Effector memory CD4-positive, alpha-beta T cell (primary cell): ENCODE data around the gene SLCO6A1.

ENCODE experiments used
- DNase-seq, 3 donors: peaks; one replicate each; pipeline ENCODE4 v3.0.0-alpha.2; 2020
- H3K27ac ChIP-seq: 2 replicates; pipeline ENCODE4 v1.7.0; 2013; ENCODE audit warnings: mild to moderate bottlenecking, low read length, moderate library complexity; ENCODE audit not compliant: insufficient read depth, poor library complexity, severe bottlenecking
- H3K27me3 ChIP-seq: replicated peaks from 2 replicates; pipeline ENCODE4 v1.7.0; 2013; ENCODE audit warnings: mild to moderate bottlenecking, low read length; ENCODE audit not compliant: insufficient read depth, control insufficient read depth, poor library complexity, severe bottlenecking
- H3K36me3 ChIP-seq: 2 replicates; pipeline ENCODE4 v1.7.0; 2013; ENCODE audit warnings: mild to moderate bottlenecking, low read length, moderate library complexity; ENCODE audit not compliant: control insufficient read depth, insufficient read depth
- H3K4me1 ChIP-seq: 2 replicates; pipeline ENCODE4 v1.7.0; 2013; ENCODE audit warnings: low read length, mild to moderate bottlenecking; ENCODE audit not compliant: control insufficient read depth, insufficient read depth, poor library complexity, severe bottlenecking
- H3K4me3 ChIP-seq: 2 replicates; pipeline ENCODE4 v1.7.0; 2013; ENCODE audit warnings: low read length, low read depth, mild to moderate bottlenecking; ENCODE audit not compliant: insufficient read depth, poor library complexity, severe bottlenecking
- H3K9me3 ChIP-seq: 2 replicates; pipeline ENCODE4 v1.7.0; 2013; ENCODE audit warnings: mild to moderate bottlenecking, low read length, moderate library complexity; ENCODE audit not compliant: control insufficient read depth
- total RNA-seq, 3 donors: gene quantifications; one replicate each; lab custom pipeline; 2026; lab: John Stamatoyannopoulos, UW

Gene SLCO6A1
- 0 to 0.17 (median 0.09) reads per million in 3 donors for total RNA-seq

- no peak for DNase-seq
- Histone ChIP-seq H3K27ac (no peak within 1 kb of the TSS), H3K36me3 (no peaks in the 10 kb centered on the region), H3K4me3 (no peak within 1 kb of the TSS), H3K9me3 (no peaks in the 10 kb centered on the region), H3K4me1 (no peaks in the 10 kb centered on the region), H3K27me3 (no peaks in the 10 kb centered on the region)
These were observed at the start of gene SLCO6A1 for GRCh38 chr5:102498271-102499034. Gene SLCO6A1, minus strand, starts transcription at chr5:102499001. Its CDS starts 157 bp downstream, at chr5:102498844.

GRCh38 chr5:102547141-102548035 lies 48.6 kb upstream of the SLCO6A1 start:
- no peaks in the 10 kb centered on the region for H3K36me3 ChIP-seq
- DNase-seq = no peak
- no peaks in the 10 kb centered on the region for H3K9me3 ChIP-seq
- no peak overlapping the region for H3K4me3 ChIP-seq
- no peaks in the 10 kb centered on the region for H3K27me3 ChIP-seq
- no peaks in the 10 kb centered on the region for H3K4me1 ChIP-seq
- H3K27ac ChIP-seq = no peak overlapping the region

GRCh38 chr5:102545175-102545574 lies 46.4 kb upstream of the SLCO6A1 start:
- no peaks in the 10 kb centered on the region for H3K4me1 ChIP-seq
- no peaks in the 10 kb centered on the region for H3K36me3 ChIP-seq
- H3K4me3 ChIP-seq = no peak overlapping the region
- H3K27ac ChIP-seq = no peak overlapping the region
- no peak for DNase-seq
- no peaks in the 10 kb centered on the region for H3K9me3 ChIP-seq
- H3K27me3 ChIP-seq = no peaks in the 10 kb centered on the region

GRCh38 chr5:102542057-102542456 lies 43.3 kb upstream of the SLCO6A1 start:
- DNase-seq = no peak
- Histone ChIP-seq H3K4me3 (no peak overlapping the region), H3K4me1 (no peaks in the 10 kb centered on the region), H3K27me3 (no peaks in the 10 kb centered on the region), H3K9me3 (no peaks in the 10 kb centered on the region), H3K36me3 (no peaks in the 10 kb centered on the region), H3K27ac (no peak overlapping the region)

GRCh38 chr5:102539996-102540728 lies 41.4 kb upstream of the SLCO6A1 start:
- Histone ChIP-seq H3K27ac (no peak overlapping the region), H3K36me3 (no peaks in the 10 kb centered on the region), H3K4me1 (no peaks in the 10 kb centered on the region), H3K4me3 (no peak overlapping the region), H3K9me3 (no peaks in the 10 kb centered on the region), H3K27me3 (no peaks in the 10 kb centered on the region)
- DNase-seq = no peak

- Histone ChIP-seq H3K4me1 (no peaks in the 10 kb centered on the region), H3K36me3 (no peaks in the 10 kb centered on the region), H3K9me3 (no peaks in the 10 kb centered on the region), H3K27ac (no peak overlapping the region), H3K27me3 (no peaks in the 10 kb centered on the region), H3K4me3 (no peak overlapping the region)
- DNase-seq = no peak
These were observed 40.8 kb upstream of the SLCO6A1 start for GRCh38 chr5:102539562-102539961.

- H3K36me3 ChIP-seq = no peaks in the 10 kb centered on the region
- no peak overlapping the region for H3K4me3 ChIP-seq
- no peaks in the 10 kb centered on the region for H3K9me3 ChIP-seq
- H3K27me3 ChIP-seq = no peaks in the 10 kb centered on the region
- H3K4me1 ChIP-seq = no peaks in the 10 kb centered on the region
- DNase-seq = no peak
- no peak overlapping the region for H3K27ac ChIP-seq
These were observed 38.2 kb upstream of the SLCO6A1 start for GRCh38 chr5:102537011-102537410.

GRCh38 chr5:102536323-102536928 lies 37.6 kb upstream of the SLCO6A1 start:
- no peak for DNase-seq
- no peaks in the 10 kb centered on the region for H3K36me3 ChIP-seq
- H3K27ac ChIP-seq = no peak overlapping the region
- H3K4me3 ChIP-seq = no peak overlapping the region
- no peaks in the 10 kb centered on the region for H3K4me1 ChIP-seq
- H3K9me3 ChIP-seq = no peaks in the 10 kb centered on the region
- H3K27me3 ChIP-seq = no peaks in the 10 kb centered on the region

- H3K9me3 ChIP-seq = no peaks in the 10 kb centered on the region
- no peak overlapping the region for H3K4me3 ChIP-seq
- no peak overlapping the region for H3K27ac ChIP-seq
- H3K36me3 ChIP-seq = no peaks in the 10 kb centered on the region
- no peaks in the 10 kb centered on the region for H3K4me1 ChIP-seq
- no peaks in the 10 kb centered on the region for H3K27me3 ChIP-seq
- no peak for DNase-seq
These were observed 33.3 kb upstream of the SLCO6A1 start for GRCh38 chr5:102532123-102532522.
